HG02642 (cell line): ENCODE data around the gene CTTN.

ENCODE experiments used
- ATAC-seq: cut with Tn5 transposase; IDR thresholded peaks from one replicate; pipeline ENCODE4 v1.9.1; 2021; ENCODE audit warnings: mild to moderate bottlenecking; ENCODE audit not compliant: unreplicated experiment, poor library complexity

CTTN gene

DNA sequence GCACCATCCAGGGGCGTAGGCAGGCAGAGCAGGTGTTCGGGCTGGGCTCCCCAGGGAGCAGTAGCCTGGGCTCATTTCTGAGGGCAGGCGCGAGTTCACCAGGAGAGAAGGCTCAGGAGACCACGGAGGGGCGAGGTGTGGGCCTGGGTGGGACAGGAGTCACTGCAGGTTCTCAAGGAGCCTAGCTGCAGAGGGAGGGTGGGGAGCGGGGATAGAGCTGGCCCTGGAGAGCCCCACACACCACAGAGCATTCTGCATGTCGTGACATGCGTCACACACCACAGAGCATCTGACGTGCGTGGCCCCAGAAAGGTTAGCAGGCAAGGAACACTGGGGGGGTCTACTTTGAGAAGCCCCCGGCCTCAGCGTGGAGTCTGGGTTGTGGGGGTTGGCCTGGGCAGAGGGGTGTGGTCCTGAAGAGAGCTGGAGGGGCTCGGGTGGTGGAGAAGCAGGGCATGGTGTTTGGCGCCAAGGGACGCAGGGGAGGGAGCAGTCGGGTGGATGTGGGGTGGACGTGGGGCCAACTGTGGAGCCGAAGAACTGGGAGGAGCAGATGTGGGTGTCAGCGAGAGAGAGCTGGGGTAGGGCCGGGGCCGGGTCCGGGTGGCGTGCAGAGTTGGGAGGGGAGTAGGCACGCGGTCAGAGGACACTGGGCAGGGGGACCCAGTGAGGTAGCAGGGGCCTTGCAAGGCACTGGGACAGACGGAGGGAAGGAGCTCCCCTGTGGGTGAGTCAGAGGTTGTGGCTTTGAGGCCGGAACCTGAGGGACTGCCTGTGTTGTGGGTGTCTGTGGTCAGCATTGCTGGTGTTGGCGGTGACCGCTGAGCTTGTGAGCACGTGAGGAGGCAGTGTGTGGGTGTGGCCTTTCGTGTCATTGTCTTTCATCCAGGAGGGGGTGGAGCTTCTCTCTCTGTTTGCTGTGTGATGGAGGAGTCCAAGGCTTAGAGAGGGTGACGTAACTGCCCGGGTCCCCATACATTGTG is 25.5 kb downstream of the CTTN start:
- ATAC-seq, result no peak

DNA sequence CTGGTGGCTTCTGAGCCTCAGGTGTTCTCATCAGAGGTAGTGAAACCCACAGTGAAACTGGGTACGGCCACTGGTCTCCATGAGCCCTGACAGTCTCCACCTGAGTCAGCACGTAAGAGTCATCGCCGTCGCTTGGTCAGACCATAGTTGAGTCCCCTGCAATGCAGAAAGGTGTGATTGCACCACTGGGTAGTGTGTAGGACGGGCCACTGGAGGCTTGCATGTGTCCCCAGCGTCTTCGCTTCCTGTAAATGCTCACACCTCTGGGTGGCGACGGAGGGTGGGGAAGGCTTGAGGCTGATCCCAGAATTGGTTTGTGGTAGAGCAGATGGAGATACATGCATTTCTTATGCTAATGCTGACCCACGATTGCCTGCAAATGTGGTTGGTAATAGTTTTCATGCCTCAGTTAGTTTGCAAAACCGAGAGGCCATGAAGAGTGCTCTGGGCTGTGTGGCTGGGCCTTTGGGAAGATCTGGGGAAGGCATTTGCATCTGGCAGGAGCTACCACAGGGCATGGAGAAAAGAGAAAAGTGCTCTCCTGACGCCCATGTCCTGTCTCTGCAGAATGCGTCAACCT is 26.5 kb downstream of the CTTN start:
- no peak for ATAC-seq

DNA sequence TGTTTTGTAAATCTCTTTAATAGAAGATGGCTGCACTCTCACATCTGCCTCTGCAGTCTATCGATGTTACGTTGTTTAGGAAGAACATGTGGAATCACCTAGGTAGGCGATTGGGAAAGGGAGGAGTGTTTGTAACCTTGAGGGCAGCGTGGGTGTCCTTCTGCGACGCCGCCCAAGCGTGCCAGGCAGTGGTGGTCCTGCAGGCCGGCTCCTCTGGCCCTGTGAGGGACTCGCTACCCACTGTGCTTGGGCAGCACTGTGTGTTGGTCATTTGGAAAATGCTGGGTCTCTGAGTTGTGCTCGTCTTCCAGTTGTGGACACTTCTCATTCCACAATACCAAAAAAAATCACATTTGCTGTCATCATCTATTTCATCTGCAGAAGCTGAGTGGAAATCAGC is 29.1 kb downstream of the CTTN start:
- ATAC-seq, result no peak

DNA sequence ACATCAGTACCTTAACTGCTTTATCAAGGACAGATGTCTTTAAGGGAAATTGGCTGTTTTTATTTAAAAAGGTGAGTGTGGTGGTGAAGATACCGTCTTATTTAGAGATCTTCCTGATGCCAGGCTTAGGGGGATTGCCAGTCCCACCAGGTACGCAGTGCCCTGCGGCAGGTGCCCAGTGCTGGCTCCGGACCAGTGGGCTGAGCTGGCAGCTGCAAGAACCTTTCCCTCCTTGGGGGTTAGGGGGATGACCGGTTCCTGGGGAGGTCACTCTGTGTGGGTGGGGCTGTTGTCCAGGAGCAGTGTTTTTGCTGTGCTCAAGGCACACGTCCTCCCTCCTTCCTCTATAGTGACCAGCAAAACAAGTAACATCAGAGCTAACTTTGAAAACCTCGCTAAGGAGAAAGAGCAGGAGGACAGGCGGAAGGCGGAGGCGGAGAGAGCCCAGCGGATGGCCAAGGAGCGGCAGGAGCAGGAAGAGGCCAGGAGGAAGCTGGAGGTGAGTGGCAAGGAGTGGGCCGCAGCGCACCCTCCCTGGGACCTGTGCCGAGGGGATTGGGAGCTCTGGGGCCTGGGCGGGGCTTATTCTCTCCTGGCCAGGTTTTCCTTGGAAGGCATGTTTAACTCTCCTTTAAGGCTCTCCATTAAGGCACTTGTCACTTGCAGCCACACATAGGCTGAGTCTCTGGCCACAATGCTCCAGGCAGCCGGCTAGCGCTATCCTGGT is 30.5 kb downstream of the CTTN start:
- no peak for ATAC-seq

DNA sequence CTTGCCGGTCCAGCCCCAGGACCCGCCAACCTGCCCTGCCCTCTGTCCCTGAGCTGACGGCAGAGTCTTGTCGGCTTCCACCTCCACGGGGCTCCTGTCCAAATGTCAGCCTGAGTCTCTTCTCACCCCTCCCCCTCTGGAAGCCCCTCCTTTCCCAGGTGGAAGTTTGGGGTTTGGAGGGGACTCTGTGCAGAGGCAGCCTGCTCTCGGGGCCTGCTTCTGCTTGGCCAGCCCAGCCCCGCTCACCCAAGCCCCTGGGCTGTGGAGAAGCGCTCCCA is 31.0 kb downstream of the CTTN start:
- no peak for ATAC-seq

DNA sequence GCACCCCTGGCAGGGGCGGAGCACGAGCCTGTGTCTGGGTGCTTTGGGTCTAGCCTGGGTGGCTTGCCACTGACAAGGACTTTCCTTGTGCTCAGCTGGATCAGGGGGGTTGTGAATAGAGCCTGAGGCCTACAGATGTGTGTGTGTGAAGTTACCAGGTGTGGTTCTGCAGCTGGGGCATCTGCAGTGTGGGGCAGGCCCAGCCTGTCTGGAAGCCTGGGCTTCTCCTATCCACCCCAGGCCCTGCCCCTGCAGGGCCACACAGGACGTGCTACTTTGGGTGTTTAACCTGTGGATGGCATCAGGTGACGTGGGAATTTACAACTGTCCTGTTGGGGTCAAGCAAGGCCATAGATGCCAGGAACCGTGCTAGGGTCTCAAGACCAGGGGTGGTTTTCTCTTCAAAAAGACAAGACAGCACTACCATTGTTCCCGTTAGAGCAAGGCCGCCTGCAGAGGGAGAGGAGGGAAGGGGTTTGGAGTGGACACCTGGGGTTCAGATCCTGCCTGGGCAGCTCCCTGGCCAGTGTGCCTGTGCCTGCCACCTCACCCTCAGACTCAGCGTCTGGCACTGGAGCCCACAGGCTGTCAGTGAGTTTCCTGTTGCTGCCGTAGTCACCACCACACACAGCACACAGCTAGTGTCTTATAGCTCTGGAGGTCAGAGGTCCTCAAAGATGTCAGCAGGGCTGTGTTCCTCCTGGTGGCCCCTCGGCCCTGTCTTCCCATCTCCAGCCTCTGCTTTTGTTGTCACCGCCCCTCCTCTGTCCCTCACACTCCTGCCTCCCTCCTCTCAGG is 31.6 kb downstream of the CTTN start:
- no peak for ATAC-seq

DNA sequence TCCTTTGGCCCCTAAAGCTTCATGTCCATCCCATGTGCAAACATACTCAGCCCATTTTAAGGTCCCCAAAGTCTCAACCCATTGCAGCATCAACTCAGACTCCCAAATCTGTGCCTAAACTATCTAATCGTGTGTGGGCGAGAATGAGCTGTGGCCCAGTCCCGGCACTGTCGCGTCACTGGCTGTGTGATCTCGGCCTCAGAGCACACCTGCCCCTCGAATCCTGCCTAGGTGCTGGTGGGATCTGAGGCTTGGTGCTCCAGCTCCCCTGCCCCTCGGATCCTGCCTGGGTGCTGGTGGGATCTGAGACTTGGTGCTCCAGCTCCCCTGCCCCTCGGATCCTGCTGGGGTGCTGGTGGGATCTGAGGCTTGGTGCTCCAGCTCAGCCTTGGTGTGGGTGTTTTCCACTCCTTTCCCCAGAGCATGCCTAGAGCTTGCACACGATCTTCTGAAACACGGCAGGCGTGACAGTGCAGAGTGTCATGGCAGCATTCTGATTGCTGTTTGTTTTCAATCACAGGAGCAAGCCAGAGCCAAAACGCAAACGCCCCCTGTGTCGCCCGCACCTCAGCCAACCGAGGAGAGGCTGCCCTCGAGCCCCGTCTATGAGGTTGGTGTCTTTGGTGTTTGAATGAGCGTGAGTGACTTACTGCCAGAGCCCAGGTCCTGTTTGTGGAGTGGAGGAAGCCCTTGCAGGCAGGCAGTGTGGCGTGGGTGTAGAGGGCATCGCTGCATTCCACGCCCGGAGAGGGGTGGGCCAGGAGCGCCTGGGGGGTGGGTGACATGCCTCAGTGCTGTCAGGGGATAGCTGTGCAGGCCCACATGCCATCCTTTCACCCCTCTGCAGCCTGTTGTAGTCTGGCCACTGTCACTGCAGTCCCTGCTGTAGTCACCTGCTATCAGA is 32.6 kb downstream of the CTTN start:
- ATAC-seq, result no peak

DNA sequence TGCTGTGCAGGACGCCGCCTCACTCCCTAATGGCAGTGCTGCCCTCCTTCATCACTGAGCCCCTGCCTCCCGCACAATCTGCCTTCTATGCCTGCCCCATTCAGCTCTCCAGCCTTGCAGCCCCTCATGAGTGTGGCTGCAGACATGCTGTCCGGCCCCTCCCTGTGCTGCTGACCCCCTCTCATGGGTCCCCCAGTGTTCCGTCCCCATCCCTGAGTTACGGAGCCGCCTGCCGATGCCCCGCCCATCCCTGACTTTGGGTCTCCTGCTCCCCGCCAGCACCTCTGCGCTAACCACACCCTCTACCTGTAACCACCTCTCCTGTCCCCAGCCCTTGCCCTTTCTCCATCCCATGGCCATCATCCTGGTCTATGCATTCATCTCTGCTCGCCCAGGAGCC is 33.3 kb downstream of the CTTN start:
- no peak for ATAC-seq

DNA sequence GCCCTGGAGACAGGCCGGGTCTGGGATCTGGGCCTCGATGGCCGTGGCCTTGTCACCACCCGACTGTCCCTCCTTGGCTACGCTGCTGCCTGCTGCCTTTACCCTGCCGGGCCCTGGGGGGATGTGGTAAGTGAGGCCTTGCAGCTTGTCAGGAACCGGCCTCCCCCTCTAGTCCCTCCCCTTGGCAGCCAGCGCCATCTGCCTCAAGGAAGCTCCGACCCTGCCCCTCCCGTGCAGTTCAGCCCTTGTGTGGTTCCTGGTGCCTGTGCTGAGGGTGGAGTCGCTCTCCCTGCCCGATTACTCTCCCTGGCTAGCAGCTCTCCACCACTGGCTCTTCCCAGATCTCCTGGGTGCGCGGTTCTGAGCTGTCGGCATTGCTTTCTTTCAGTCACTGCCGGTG is 33.7 kb downstream of the CTTN start:
- ATAC-seq, result no peak

DNA sequence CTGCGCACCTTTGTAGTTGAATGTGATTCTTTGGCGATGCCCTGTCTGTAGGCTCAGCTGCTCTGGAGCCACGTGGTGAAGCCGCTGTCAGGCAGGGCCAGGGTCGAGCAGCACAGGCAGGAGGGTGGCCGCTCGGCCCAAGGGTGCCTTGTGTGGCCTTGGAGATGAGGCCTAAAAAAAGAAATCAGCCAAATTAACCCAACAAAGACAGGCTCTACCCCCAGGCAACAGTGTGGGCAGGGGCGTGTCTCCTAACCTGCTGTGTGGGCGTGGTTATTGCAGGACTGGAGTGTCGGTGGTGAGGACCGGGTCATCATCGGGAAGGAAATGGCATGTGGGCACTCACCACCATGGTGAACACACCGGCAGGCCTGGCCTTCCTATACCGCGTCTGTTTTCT is 34.3 kb downstream of the CTTN start:
- no peak for ATAC-seq

DNA sequence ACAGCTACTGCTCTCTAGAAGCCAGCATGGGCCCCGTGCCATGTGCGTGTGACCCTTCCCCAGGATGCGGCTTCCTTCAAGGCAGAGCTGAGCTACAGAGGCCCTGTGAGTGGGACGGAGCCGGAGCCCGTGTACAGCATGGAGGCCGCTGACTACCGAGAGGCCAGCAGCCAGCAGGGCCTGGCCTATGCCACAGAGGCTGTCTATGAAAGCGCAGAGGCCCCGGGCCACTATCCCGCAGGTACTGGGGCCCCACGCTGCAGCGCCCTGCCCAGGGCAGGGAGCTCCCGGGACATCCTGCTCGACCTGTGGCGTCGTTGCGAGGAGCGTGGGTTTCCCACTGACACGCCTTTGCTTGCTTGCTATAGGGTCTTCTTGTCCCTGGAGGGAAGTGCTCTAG is 34.7 kb downstream of the CTTN start:
- no peak for ATAC-seq

DNA sequence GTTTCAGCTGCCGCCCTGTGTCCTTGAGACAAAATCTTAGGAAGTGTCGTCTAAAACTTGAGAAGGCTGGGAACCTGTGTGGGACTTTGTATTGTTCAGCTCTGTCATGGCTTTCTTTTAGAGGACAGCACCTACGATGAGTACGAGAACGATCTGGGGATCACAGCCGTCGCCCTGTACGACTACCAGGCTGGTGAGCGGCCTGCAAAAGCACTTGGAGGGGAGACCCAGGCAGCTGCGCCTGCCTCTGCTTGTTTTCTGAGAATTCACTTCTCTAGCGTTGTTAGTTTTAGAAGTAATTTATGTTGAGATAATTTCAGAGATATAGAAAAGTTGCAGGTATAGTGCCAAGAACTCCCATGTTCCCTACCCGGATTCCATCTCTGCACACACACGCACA is 35.2 kb downstream of the CTTN start:
- no peak for ATAC-seq

DNA sequence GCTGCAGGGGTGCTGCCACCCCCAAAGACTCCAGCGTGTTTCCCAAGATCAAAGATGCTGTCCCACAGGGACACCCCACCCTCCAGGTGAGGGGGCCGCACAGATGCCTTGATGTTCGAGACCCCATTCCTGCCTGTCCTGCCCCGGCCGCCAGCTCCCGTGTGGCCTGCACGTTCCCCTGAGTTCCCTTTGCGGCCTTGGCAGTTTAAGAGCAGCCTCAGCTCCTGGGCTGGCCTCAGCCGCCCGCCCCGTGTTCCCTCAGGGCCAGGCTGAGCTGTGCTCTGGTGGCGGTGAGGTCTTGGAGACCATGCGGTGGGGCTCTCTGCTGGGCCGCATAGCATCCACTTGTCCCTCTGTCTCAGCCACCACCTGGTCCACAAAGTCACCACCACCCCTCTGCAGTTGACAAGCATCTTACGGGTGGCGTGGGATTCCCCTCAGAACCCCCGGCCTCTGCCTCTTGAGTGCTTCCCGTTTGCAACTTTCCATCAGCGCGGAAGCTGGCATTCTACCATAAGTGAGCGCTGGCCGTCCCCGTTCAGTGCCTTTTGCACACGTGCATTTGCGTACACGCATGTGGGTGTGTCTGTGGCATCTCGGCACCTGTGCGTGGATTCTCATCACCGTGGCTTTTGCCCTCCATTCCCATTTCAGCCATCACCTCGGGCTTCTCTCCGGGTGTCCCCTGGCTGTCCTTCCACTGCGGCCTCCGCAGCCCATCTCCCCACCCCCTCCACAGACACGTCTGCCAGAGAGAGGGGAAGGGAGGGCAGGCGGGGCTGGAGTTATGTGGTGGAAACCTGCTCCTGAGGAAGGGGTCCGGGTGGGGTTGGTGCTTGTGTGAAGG is 35.9 kb downstream of the CTTN start:
- ATAC-seq, result no peak

DNA sequence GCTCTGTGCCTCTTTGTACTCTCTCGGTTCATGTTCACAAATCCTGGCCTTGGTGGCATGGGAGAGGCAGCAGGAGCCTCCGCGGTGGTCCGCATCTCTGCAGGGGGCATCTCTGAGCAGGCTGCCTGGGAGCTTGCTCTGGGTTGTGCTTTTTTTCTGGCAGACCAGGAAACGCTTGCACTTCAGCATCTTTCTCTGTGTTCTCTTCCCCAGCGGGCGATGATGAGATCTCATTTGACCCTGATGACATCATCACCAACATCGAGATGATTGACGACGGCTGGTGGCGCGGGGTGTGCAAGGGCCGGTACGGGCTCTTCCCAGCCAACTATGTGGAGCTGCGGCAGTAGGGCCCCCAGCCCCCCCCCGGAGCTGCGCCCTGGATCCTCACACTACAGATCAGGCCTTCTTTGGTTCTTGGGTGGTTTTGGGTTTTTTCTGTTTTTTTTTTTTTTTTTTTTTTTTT is 36.5 kb downstream of the CTTN start:
- ATAC-seq, result no peak

DNA sequence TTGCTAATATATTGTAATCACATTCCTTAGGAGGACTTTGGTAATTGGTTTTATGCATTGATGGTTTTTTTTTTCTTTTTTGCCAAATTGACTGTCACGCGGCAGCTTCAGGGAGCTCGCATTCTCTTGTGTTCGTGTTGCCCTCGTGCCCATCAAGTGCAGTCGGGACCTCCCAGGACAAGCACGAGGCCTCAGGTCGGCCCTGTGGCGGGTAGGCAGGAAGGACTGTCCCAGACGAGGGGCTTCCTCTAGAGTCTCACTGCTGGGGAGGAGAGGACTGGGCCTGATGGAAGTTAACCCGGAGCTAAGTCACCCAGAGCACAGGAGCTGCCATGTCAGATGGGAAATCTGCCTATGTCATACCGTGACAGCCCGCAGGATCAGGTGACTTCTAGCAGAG is 37.0 kb downstream of the CTTN start:
- ATAC-seq, result no peak

DNA sequence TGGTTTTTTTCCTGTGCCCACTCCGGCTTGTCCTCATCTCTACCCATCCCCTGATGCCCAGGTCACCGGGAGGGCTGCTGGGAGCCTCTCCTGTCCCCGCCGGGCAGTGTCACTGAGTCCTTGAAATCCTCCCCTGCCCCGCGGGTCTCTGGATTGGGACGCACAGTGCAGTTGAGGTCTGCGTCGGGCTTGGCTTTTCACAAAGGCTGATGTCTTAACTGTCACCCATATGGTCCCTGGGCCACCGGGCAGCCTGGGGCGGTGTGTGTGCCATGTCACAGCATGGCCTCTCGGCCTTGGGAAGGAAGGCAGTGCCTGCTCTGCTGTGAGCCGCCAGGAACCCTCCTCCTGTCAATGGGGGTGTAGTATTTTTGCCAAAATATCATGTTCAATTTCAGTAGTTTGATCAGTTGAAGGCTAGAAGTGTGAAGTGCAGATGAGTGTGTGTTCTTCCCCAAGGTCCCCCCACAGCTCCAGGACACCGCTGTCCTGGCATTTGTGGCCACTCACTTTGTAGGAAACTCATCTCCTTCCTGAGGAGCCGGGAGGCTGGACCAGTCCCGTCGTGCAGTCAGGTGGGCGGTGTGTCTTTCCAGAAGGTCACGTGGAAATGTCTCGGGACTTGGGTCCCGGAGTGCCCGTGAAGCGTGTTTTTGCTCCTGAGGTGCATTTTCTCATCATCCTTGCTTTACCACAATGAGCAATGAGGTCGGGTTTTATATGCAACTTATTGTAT is 37.6 kb downstream of the CTTN start:
- ATAC-seq, result no peak

DNA sequence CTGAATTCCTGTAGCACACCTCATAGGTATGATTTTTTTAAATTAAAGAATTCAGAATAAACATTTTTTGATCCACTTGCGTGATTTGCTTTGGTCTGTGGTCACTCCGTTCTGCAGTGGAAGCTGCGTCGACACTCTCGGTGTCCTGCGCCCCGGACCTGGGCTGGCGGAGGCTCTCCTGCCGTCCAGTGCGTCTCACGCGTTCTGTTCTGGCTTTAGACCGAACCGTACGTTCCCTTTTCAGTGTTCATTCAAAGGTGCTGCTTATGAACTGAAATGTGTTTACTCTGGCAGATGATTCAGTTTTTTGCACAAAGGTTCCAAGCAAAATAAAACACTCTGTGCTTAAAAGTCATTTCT is 38.2 kb downstream of the CTTN start:
- ATAC-seq, result no peak

DNA sequence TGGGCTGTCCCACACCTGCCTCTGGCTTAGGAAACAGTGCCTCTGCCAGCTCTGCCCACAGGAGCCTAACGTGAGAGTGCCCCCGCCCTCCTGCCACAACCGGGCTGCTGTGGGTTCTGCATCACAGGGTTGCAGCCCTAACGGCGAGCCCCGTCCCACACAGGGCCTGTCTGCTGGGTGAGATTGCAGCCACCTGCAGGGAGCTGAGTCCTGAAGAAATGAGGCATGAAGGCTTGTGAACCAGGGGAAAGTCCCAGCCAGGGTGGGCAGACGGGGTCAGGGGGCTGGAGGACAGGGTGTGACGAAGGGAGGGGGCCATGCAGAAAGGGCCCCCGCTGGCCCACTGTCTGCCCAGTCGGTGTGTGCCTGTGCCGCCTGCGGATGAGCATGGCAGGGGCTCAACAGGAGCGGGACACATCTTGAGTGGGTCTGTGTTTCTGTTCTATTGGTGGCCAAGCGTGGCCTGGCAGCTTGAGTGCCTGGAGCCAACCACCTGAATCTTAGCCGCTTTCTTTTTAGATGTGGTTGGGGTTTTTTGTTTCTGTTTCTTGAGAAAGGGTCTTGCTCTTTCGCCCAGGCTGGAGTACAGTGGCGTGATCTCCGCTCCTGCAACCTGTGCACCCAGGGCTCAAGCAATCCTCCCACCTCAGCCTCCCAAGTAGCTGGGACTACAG is 38.9 kb downstream of the CTTN start:
- ATAC-seq, result no peak
